Fibroblast of the conjunctiva (primary cell): ENCODE data around the gene ITPK1.

Experiments used
- DNase-seq: peaks from one replicate; pipeline ENCODE4 v3.0.0-alpha.2; 2010; ENCODE audit warnings: low read depth

ITPK1 gene

DNA sequence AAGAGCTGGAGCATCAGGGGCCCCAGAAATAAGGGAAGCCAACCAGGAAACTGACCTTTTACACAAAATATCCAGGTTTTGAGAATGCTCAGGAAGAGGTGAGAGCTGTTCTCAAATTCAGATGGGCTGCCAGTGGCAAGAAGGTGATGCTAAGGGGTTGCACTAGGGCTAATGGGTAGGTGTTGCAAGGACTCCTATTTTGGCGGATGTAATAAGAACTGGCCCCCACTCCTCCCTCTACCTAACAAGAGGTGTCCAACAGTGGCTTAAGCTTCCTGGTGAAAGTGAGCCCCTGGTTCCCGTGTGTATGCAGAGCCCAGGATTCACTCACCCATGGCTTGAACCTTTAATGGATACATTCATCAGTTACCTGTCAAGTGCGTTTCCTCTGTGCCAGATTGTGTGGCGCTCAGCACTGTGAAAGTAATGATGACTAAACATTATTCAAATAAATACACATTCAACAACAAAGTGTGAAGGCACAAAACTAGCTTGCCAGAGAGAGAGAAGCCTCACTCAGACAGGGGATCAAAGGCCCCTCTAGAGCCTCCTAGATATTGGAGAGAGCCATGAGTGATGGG, 193.5 kb downstream of the ITPK1 start:
- DNase-seq: no peak

DNA sequence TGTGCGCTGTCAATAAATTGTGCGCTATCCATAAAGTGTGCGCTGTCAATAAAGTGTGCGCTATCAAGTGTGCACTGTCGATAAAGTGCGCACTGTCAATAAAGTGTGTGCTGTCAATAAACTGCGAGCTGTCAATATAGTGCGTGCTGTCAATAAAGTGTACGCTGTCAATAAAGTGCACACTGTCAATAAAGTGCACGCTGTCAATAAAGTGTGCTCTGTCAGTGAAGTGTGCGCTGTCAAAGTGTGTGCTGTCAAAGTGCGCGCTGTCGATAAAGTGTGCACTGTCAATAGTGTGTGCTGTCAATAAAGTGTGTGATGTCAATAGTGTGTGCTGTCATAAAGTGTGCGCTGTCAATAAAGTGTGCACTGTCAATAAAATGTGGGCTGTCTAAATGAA, 195.7 kb downstream of the ITPK1 start:
- no peak for DNase-seq

DNA sequence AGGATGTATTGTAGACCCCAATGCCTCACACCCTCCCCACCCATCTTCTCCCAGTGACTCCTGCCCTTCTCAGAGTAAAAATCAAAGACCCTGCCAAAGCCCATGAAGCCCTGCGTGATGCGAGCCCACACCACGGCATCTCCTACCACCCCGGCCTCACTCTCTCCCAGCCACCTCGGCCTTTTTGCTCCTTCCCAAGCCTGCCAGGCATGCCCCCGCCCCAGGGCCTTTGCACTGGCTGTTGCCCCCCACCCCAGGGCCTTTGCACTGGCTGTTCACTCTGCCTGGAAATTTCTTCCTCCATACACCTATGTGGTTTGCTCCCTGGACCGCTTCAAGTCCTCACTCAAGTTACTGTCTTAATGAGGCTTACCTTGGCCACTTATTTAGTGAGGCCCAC, 197.8 kb downstream of the ITPK1 start:
- no peak for DNase-seq

- no peak for DNase-seq
Observed at GRCh38 chr14:92917041-92917940, 198.4 kb downstream of the ITPK1 start.

- DNase-seq: no peak
Observed at GRCh38 chr14:92916201-92916600, 199.5 kb downstream of the ITPK1 start.

- DNase-seq: no peak
Observed at GRCh38 chr14:92914087-92914656, 201.6 kb downstream of the ITPK1 start.

DNA sequence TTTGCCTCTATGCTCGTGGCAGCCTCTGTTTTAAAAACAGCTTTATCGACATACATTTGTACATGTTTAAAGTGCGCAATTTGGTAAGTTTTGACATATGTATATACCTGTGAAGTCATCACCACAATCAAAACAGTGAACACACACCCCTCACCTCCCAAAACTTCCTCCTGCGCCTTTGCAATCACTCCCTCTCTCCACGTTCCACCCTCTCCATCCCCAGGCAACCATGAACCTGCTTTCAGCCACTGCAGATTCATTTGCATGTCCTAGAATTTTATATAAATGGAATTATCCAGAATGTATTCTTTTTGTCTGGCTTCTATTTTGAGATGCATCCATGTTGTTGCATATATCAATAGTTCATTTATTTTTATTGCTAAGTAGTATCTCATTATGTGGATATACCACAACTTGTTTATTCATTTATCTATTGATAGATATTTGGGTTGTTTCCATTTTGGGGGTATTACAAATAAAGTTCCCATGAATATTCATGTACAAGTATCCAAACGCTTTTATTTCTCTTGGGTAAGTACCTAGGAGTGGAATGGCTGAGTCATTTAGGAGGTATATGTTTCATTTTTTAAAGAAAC, 208.3 kb downstream of the ITPK1 start:
- DNase-seq: no peak

DNA sequence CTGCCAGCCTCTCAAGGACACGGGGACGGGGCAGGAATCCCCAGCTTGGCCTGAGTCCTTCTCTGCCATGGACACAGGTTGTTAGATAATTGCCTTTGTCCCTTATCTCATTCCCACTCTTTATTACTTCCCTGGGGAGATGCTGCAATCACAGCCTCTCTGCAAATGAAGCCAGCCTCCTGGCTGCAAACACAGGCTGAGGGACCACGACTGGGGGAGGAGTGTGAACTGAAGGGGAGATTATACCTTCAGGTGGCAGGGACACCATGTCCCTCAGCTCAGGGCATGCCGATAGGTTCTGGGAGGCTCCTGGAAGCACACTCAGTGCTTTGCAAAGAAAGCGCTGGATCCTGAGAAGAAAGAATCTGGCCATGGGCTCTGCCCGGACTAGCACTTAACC, 208.9 kb downstream of the ITPK1 start:
- DNase-seq: no peak

- no peak for DNase-seq
Observed at GRCh38 chr14:92906420-92906819, 209.3 kb downstream of the ITPK1 start.

DNA sequence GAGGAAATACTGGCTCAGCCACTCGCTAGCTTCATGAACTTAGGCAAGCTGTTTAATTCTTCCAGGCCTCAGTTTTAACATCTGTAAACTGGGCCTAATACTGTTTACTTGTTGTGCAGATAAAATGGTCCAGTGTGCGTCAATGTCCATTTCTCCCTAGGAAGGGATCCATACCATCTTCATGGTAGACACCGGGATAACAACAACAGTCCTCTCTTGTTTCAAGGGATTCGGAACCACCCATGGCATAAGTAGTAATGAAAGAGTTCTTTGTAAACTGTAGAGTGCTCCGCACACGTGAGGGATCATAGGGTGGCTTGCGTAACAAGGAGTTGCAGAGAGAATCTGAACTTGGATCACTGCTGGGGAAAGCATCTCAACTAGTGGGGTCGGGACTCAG, 210.1 kb downstream of the ITPK1 start:
- DNase-seq: no peak

DNA sequence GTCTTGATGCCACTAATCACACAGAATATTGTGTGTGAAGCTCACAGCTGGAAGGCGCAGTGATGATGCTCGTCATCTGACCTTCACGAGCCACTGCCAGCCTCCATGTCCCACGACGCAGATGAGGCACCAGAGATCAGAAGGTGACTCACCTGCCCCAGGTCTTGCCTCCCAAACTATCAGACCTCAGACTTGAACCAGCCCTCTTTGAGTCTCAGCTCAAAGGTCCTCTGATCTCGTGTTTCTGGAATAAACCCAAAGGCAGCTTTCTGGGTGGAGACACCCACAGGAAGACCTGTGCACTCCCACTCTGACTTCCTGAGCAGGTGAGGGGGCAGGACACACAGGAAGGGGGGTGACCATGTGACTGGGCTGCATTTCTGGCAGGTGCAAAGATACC, 212.4 kb downstream of the ITPK1 start:
- DNase-seq: no peak

DNA sequence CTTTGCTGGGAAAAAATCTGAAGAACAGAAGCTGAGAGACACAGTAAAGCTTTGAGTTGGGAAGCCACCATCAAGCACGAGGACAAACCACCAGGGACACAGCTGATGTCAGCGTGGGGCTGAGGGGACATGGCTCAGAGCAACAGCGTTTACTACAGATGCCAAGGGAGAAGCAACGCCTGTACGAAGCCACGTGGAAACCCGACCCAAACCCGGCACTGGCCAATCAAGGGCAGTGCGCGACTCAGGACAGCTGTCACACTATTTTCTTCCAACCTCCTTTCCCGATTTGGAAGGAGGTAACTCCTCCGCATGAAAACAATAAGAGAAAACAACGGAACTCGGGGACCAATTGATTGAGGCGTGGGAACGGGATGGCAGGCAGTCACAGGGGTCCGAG, 213.0 kb downstream of the ITPK1 start:
- DNase-seq: no peak

- DNase-seq: no peak
Observed at GRCh38 chr14:92902191-92902590, 213.5 kb downstream of the ITPK1 start.

- no peak for DNase-seq
Observed at GRCh38 chr14:92900660-92901059, 215.1 kb downstream of the ITPK1 start.

DNA sequence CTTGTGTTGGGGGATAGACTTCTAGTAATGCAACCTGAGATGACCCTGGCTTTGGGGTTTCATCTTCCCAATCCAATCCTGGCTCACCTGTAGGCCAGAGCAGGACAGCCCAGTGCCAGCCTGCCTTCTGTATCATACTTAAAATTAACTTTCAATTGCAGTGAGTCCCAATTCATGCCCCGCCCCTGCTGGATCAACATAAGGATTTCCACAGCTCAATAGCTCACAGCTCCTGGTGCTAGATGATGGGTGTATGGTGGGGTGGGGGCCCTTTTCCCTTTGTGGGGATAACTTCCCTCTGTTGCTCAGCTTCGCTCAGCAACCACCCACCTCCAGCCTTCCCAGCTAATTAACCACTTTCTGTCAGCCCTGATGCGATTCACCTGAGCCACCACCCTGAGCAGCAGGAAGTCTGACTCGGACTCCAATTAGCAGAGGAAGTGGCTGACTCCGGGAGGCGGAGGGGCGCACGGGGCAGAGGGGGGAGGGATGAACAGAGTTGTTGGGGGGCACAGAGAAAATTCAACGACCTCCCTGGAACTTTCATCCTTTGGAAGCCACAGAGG, 217.1 kb downstream of the ITPK1 start:
- no peak for DNase-seq

- DNase-seq: no peak
Observed at GRCh38 chr14:92897922-92898565, 217.7 kb downstream of the ITPK1 start.

- DNase-seq: no peak
Observed at GRCh38 chr14:92895352-92895878, 220.3 kb downstream of the ITPK1 start.

GRCh38 chr14:92892589-92892988, 223.1 kb downstream of the ITPK1 start:
- DNase-seq: no peak

DNA sequence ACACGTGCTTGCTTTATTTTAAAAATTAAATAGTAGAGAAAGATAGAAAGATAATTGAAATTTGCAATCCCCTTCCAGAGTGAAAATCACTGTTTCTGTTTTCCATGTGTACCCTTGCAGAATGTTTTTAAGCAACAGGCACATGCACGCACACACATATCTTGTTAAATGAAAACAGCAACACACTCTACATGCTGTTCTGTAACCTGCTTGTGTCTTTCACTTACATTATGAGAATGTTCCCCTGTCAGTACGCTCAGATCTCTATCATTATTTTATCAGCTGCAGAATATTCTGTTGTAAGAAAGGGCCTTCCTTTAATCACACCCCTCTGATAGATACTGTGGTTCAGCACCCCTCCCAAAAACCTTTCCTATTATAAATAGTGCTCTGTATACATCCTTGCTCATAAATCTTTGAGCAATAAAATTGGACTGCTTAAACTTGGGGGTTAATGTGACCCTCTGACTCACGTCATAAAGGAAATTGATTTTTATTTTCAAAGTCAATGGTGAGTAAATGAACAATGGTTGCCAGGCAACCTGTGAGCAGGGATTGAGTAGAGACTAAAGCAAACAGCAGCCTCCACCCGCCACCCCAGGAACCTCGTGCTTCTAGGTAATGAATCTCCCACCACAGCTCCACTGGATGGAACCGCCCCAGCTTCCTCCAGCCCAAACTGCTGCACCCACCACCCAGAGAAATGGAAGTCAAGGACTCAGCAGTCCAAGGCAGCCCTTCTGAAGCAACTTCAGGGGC, 224.7 kb downstream of the ITPK1 start:
- DNase-seq: no peak

DNA sequence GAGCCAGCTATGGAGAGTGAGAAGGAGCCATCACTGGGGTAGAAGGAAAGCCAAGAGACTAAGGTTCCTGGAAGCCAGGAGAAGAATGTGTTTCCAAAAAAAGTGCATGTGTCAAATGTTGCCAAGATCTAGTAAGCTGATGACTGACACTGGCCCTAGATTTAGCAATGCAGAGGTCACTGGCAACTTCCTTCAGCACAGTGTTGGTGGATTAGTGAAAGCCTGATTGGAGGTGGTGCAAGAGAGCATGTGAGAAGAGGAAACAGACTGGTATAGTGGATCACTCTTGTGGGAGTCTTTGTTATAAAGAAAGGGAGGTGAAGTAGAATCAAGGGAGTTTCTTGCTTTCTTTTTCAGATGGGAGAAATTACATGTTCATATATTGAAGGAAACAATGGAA, 226.8 kb downstream of the ITPK1 start:
- no peak for DNase-seq

GRCh38 chr14:92887157-92887556, 228.6 kb downstream of the ITPK1 start:
- no peak for DNase-seq
